ENCODE results near the gene HS3ST4. TPM values are rescaled to one million over a fixed set of nuclear protein-coding genes. Genes with fewer than 3 reads are reported as not detected.

Gene HS3ST4
- total and polyA plus RNA-seq, 2 of the 8 experiments (the other 6 are each of a cell fraction or from before 2014, with no cell fraction given), result 1.9 to 3.3 TPM

DNA sequence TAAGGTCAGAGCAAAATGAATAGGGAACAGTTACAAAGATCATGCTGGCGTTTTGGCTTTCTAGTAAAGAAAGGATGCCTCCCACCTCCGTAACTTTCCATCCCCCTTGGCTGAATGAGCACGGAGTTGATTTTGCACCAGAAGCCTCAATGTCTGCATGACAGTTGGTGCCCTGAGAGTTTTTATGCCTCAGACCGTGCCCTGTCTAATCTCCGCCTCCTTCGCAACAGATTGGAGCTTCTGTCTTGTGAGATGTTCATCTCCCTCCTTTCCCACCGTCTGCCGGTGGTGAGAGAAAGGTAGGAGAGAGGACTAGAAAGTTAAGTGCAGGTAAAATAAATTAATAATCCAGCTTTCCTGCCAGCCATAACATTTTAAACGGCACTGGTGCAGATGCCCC is 1.9 kb downstream of the HS3ST4 start:
- peak overlapping the region; percentile 83 to 98 for H3K4me2 ChIP-seq (ENCODE audit: insufficient read depth in 1 of 2, low read depth in 2 of 2, low read length in 2 of 2)
- H3K23me2 ChIP-seq (ENCODE audit: low read depth, low read length), result peaks cover 17% of the 10 kb centered on the region
- H4K91ac ChIP-seq (replicated peaks; ENCODE audit: insufficient read length, low read length), result no peak overlapping the region
- no peaks in the 10 kb centered on the region for H3K36me3 ChIP-seq (ENCODE audit: control insufficient read depth in 2 of 4, insufficient read depth in 4 of 4, low read length in 3 of 4)
- H3K27me3 ChIP-seq (replicated peaks in 1 of 4; ENCODE audit: control insufficient read depth in 3 of 4, extremely low read depth in 1 of 4, insufficient read depth in 3 of 4, low read length in 3 of 4), result peaks cover 3 to 26% (median 18%) of the 10 kb centered on the region in 4 experiments; a peak in 6 of 7 replicates
- H4K20me1 ChIP-seq (replicated peaks in 1 of 2; ENCODE audit: control insufficient read depth in 1 of 2, insufficient read depth in 2 of 2, low read length in 2 of 2), result peaks cover 1 to 6% of the 10 kb centered on the region in 2 experiments
- DNase-seq (ENCODE audit: low read depth in 1 of 2, low spot score in 2 of 2) (no peak), FAIRE-seq (no peak)
- H4K5ac ChIP-seq (ENCODE audit: insufficient read length, low read depth, low read length), result no peak overlapping the region
- no peak overlapping the region for H2BK20ac ChIP-seq (ENCODE audit: low read length)
- no peak overlapping the region for H2BK5ac ChIP-seq (ENCODE audit: low read depth, low read length)
- H2BK12ac ChIP-seq (ENCODE audit: low read depth, low read length), result no peak overlapping the region
- no peaks in the 10 kb centered on the region for H3K9me3 ChIP-seq (ENCODE audit: insufficient read depth in 2 of 2, low read depth in 1 of 2, low read length in 1 of 2)
- no peak overlapping the region for H3K18ac ChIP-seq (ENCODE audit: extremely low read depth, low read length)
- H3K14ac ChIP-seq (ENCODE audit: insufficient read length), result no peak overlapping the region
- H2AK5ac ChIP-seq (ENCODE audit: low read depth, low read length), result no peak overlapping the region
- no peaks in the 10 kb centered on the region; the same call in 1 of the 2 replicates for H3K79me1 ChIP-seq (ENCODE audit: low read depth, low read length)
- POLR2A ChIA-PET (ENCODE audit: partially characterized antibody), result interaction anchor here (0.7 to 1.4 kb wide), 4 partner anchors 10 to 29 kb away, joined by 3 to 4 read pairs (median 3); no protein-coding TSS in a partner anchor
- no peak overlapping the region for H3K56ac ChIP-seq (replicated peaks; ENCODE audit: insufficient read length, low read depth, low read length)
- TF ChIP-seq RXRA (IDR thresholded peaks at IDR 0.05; ENCODE audit: insufficient read depth, low read depth, low read length) (no peak), SIN3A (conservative IDR thresholded peaks at IDR 0.05 in 1 of 2, IDR thresholded peaks at IDR 0.05 in 1 of 2; ENCODE audit: low read depth in 1 of 2, low read length in 2 of 2) (no peak), JUN (IDR thresholded peaks at IDR 0.05; ENCODE audit: low read depth, low read length) (no peak), E2F6 (IDR thresholded peaks at IDR 0.05) (no peak), SAP30 (IDR thresholded peaks at IDR 0.05; ENCODE audit: insufficient read depth, insufficient replicate concordance, low read length) (no peak), ZNF274 (IDR thresholded peaks at IDR 0.05; ENCODE audit: borderline replicate concordance, extremely low read depth, low read length) (no peak), SP1 (IDR thresholded peaks at IDR 0.05; ENCODE audit: low read depth, low read length) (no peak), CEBPB (IDR thresholded peaks at IDR 0.05; ENCODE audit: low read depth, low read length) (no peak), RBBP5 (IDR thresholded peaks at IDR 0.05; ENCODE audit: borderline replicate concordance, low read depth, low read length) (no peak)
- H3K79me2 ChIP-seq (ENCODE audit: control insufficient read depth in 1 of 2, insufficient read depth in 2 of 2, low read length in 2 of 2), result no peaks in the 10 kb centered on the region; a peak in 1 of 4 replicates
- no peak overlapping the region for H3K27ac ChIP-seq (ENCODE audit: low read depth, low read length)
- no peak overlapping the region for H2AFZ ChIP-seq (ENCODE audit: low read length)
- H3K9ac ChIP-seq (replicated peaks in 1 of 4; ENCODE audit: extremely low read depth in 1 of 4, low read depth in 3 of 4, low read length in 3 of 4), result no peak overlapping the region
- H2BK120ac ChIP-seq (replicated peaks; ENCODE audit: low read depth, low read length), result no peak overlapping the region
- CTCF ChIA-PET (ENCODE audit: partially characterized antibody), result no interaction called here
- 46% methylated on average over 9 of the region's 9 CpGs; no CpG with 5 or more reads in 1 of the 2 experiments for WGBS, 2 experiments (ENCODE audit: extremely low coverage in 1 of 2, insufficient coverage in 1 of 2, insufficient read length in 1 of 2, insufficient replicate concordance in 2 of 2, low coverage in 1 of 2, low lambda C conversion rate in 2 of 2, missing lambda C conversion rate in 1 of 2)
- H2BK15ac ChIP-seq (ENCODE audit: low read length), result no peak overlapping the region
- no peak overlapping the region for H3K4ac ChIP-seq (replicated peaks; ENCODE audit: insufficient read length, low read depth, low read length)
- peak overlapping the region; percentile 64 to 85 (median 74); a peak in 7 of 8 replicates for H3K4me3 ChIP-seq (ENCODE audit: extremely low read depth in 1 of 4, insufficient read depth in 2 of 4, low read depth in 3 of 4, low read length in 4 of 4)
- H4K8ac ChIP-seq (ENCODE audit: extremely low read depth, insufficient read depth, low read length), result no peak overlapping the region
- H3K4me1 ChIP-seq (replicated peaks in 1 of 4; ENCODE audit: control insufficient read depth in 3 of 4, insufficient read depth in 4 of 4, low read length in 3 of 4), result peaks cover 0 to 10% (median 4%) of the 10 kb centered on the region in 4 experiments; a peak in 5 of 7 replicates
- no peak overlapping the region for H3K23ac ChIP-seq (ENCODE audit: insufficient read length)
